B cell (primary cell): Measurements from ENCODE around the gene GDF2. TPM values are rescaled to one million over a fixed set of nuclear protein-coding genes. Genes with fewer than 3 reads are reported as not detected.

ENCODE experiments used
- ATAC-seq: fragments of 200-7000 bp; cut with Tn5 transposase; one replicate; pipeline ENCODE4 v1.10.0; 2021; ENCODE audit warnings: low read depth, mild to moderate bottlenecking, moderate number of reproducible peaks, moderate library complexity
- CTCF ChIA-PET: fragments of 350-600 bp; sonication (Branson Sonifier 250); formaldehyde crosslinking; loops from one replicate; lab custom pipeline; 2021; ENCODE audit warnings: antibody characterized with exemption, inconsistent platforms; lab: Charles Lee
- POLR2A ChIA-PET: fragments of 350-600 bp; sonication (Branson Sonifier 250); formaldehyde crosslinking; loops from one replicate; lab custom pipeline; 2021; ENCODE audit warnings: antibody characterized with exemption; lab: Charles Lee
- DNase-seq: peaks from one replicate; pipeline ENCODE4 v3.0.0; 2013
- H2AFZ ChIP-seq: 2 replicates; pipeline ENCODE4 v1.6.1; 2012; ENCODE audit warnings: mild to moderate bottlenecking, low read depth, low read length; ENCODE audit not compliant: insufficient read depth, poor library complexity, severe bottlenecking
- H3K27ac ChIP-seq, 2 donors: 1 replicate in 1 of 2; 2 replicates in 1 of 2; pipeline ENCODE4 v1.5.1; 2012 to 2013; ENCODE audit warnings: low read length in 2 of 2, mild to moderate bottlenecking in 2 of 2, moderate library complexity in 1 of 2
- H3K27me3 ChIP-seq, 4 experiments: fragments of 200-600 bp in 1 of 4; sonication (generic) in 1 of 4; replicated peaks in 1 of 4; 1 replicate in 2 of 4; 2 replicates in 2 of 4; pipeline versions ENCODE4 v1.6.1 to v1.7.0; 2013 to 2016; ENCODE audit warnings: low read length in 3 of 4, mild to moderate bottlenecking in 2 of 4, mixed read lengths in 1 of 4, moderate library complexity in 1 of 4; ENCODE audit not compliant: insufficient read depth in 4 of 4, control insufficient read depth in 3 of 4; ENCODE audit errors: control extremely low read depth in 1 of 4
- H3K36me3 ChIP-seq, 2 experiments: replicated peaks in 1 of 2; 1 replicate in 1 of 2; 2 replicates in 1 of 2; pipeline versions ENCODE4 v1.6.1 to v1.7.1; 2013; ENCODE audit warnings: low read length in 1 of 2; ENCODE audit not compliant: insufficient read depth in 2 of 2, control insufficient read depth in 1 of 2; ENCODE audit errors: control extremely low read depth in 1 of 2, extremely low read depth in 1 of 2
- H3K4me1 ChIP-seq, 2 donors: fragments of 200-600 bp in 1 of 2; sonication (generic) in 1 of 2; 1 replicate in 1 of 2; 2 replicates in 1 of 2; pipeline versions ENCODE4 v1.5.1 to v1.6.1; 2013 to 2017; ENCODE audit warnings: low read length in 2 of 2; ENCODE audit not compliant: control insufficient read depth in 2 of 2, insufficient read depth in 2 of 2
- H3K4me2 ChIP-seq: replicated peaks from 2 replicates; pipeline ENCODE3; 2012; ENCODE audit warnings: mild to moderate bottlenecking, low read depth, low read length; ENCODE audit not compliant: poor library complexity, severe bottlenecking
- H3K4me3 ChIP-seq, 5 experiments: fragments of 200-600 bp in 1 of 5; sonication (generic) in 1 of 5; 1 replicate in 3 of 5; 2 replicates in 2 of 5; pipeline versions ENCODE4 v1.5.1 to v1.7.0; 2011 to 2016; ENCODE audit warnings: low read length in 4 of 5, mild to moderate bottlenecking in 4 of 5, low read depth in 2 of 5, control low read depth in 1 of 5, moderate library complexity in 1 of 5; ENCODE audit not compliant: insufficient read depth in 1 of 5; ENCODE audit errors: control extremely low read depth in 1 of 5, extremely low read depth in 1 of 5
- H3K79me2 ChIP-seq: fragments of 200-600 bp; sonication (generic); one replicate; pipeline ENCODE4 v1.6.0; 2016; ENCODE audit warnings: low read length; ENCODE audit not compliant: control insufficient read depth, insufficient read depth
- H3K9ac ChIP-seq: fragments of 200-600 bp; sonication (generic); 2 replicates; pipeline ENCODE4 v1.6.1; 2017; ENCODE audit warnings: mild to moderate bottlenecking, low read length, moderate library complexity
- H3K9me3 ChIP-seq, 3 donors: one replicate each; pipeline versions ENCODE4 v1.6.1 to v1.7.1; 2013; ENCODE audit warnings: low read length in 2 of 3; ENCODE audit not compliant: control insufficient read depth in 2 of 3, insufficient read depth in 1 of 3; ENCODE audit errors: control extremely low read depth in 1 of 3
- H4K20me1 ChIP-seq: 2 replicates; pipeline ENCODE4 v1.6.0; 2012; ENCODE audit warnings: mild to moderate bottlenecking, low read length; ENCODE audit not compliant: insufficient read depth, control insufficient read depth, poor library complexity, severe bottlenecking
- H3K27ac Mint-ChIP-seq: one replicate; pipeline ENCODE4 v1.8.0; 2021; ENCODE audit warnings: mixed read lengths
- H3K27me3 Mint-ChIP-seq: one replicate; pipeline ENCODE4 v1.8.0; 2021; ENCODE audit warnings: mixed read lengths
- H3K4me1 Mint-ChIP-seq: one replicate; pipeline ENCODE4 v1.8.0; 2021; ENCODE audit warnings: mixed read lengths
- H3K4me3 Mint-ChIP-seq: one replicate; pipeline ENCODE4 v1.8.0; 2021; ENCODE audit warnings: mixed read lengths
- H3K9me3 Mint-ChIP-seq: one replicate; pipeline ENCODE4 v1.8.0; 2022; ENCODE audit warnings: mixed read lengths; ENCODE audit not compliant: insufficient read depth
- EZH2 ChIP-seq: IDR thresholded peaks from 2 replicates; pipeline ENCODE4 v1.6.1; 2012; ENCODE audit warnings: borderline replicate concordance, low read depth, mild to moderate bottlenecking, moderate library complexity, low read length; ENCODE audit not compliant: insufficient read depth, poor library complexity, severe bottlenecking
- WGBS: methylation state at CpG from one replicate; pipeline ENCODE4 v1.1.5; 2013; ENCODE audit warnings: missing lambda C conversion rate; ENCODE audit not compliant: insufficient coverage; 5-methylcytosine and 5-hydroxymethylcytosine counted together
- intact Hi-C: fragments of 100-400 bp; cut with micrococcal nuclease; formaldehyde crosslinking; loops from one replicate; pipeline ENCODE4 v1.10.0; 2022
- polyA plus RNA-seq: library from polyadenylated mRNA; depleted of rRNA; stranded (reverse); fragments of >200 nt; gene quantifications from 2 replicates; pipeline ENCODE4 v1.2.3, GENCODE V29; 2012
- total RNA-seq, 2 donors: library from RNA; stranded (reverse); fragments of 120-200 nt in 1 of 2; gene quantifications; 1 replicate in 1 of 2; 2 replicates in 1 of 2; pipeline versions ENCODE4 v1.2.3 to v1.2.4, GENCODE V29; 2013 to 2022
- TF ChIP-seq, protein P1 (sequence below): fragments of 200-600 bp; IDR thresholded peaks from one replicate; pipeline ENCODE4 v1.8.0; 2022; ENCODE audit warnings: antibody characterized with exemption, mild to moderate bottlenecking

The GDF2 gene
- total and polyA plus RNA-seq, 2 donors (not counting 1 experiment from before 2014, with no cell fraction given) = not detected

DNA sequence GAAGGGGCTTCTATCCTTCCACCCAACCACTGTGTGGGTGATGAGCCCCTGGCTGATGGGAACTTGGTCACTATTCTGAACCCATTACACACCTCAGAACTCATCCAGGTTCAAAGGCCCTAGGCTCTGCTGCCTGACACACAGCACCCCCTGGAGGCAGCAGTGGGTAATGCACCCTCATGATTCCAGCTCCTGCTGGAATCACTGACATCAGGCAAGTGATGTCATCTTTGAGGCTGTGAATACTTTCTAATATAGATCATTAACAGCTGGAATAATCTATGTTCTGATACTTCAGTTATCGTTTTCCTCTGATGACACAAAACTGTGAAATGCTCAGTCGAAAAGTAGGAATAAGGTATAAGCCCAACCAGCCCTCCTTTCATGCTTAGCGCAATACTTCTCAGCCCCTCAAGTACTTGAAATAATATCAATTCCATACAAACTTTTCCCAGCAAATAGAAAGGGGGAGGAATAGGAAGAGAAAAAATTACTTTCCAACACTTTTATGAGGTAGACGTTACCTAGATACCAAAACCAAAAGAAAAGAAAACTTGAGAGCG, 18.4 kb downstream of the GDF2 start:
- peaks cover 0 to 3% (median 0%) of the 10 kb centered on the region in 4 experiments for H3K27me3 ChIP-seq
- no peaks in the 10 kb centered on the region for H3K9me3 ChIP-seq
- peak; percentile 61 for DNase-seq
- H3K27ac Mint-ChIP-seq = no peak overlapping the region
- H3K36me3 ChIP-seq = no peaks in the 10 kb centered on the region
- no peak for TF ChIP-seq EZH2
- TF ChIP-seq, protein P1, sequence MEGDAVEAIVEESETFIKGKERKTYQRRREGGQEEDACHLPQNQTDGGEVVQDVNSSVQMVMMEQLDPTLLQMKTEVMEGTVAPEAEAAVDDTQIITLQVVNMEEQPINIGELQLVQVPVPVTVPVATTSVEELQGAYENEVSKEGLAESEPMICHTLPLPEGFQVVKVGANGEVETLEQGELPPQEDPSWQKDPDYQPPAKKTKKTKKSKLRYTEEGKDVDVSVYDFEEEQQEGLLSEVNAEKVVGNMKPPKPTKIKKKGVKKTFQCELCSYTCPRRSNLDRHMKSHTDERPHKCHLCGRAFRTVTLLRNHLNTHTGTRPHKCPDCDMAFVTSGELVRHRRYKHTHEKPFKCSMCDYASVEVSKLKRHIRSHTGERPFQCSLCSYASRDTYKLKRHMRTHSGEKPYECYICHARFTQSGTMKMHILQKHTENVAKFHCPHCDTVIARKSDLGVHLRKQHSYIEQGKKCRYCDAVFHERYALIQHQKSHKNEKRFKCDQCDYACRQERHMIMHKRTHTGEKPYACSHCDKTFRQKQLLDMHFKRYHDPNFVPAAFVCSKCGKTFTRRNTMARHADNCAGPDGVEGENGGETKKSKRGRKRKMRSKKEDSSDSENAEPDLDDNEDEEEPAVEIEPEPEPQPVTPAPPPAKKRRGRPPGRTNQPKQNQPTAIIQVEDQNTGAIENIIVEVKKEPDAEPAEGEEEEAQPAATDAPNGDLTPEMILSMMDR = peak; percentile 98
- H3K27me3 Mint-ChIP-seq = peaks cover 41% of the 10 kb centered on the region
- H3K4me3 Mint-ChIP-seq = no peak overlapping the region
- H3K4me3 ChIP-seq = no peak overlapping the region
- H3K79me2 ChIP-seq = no peaks in the 10 kb centered on the region
- no peaks in the 10 kb centered on the region for H4K20me1 ChIP-seq
- H3K9ac ChIP-seq = no peak overlapping the region
- H3K4me1 Mint-ChIP-seq = peaks cover 7% of the 10 kb centered on the region
- H3K4me2 ChIP-seq = no peak overlapping the region
- ATAC-seq = peak; percentile 45
- no peak overlapping the region for H3K27ac ChIP-seq
- H2AFZ ChIP-seq = no peak overlapping the region
- no peaks in the 10 kb centered on the region for H3K9me3 Mint-ChIP-seq
- peaks cover 5 to 6% of the 10 kb centered on the region in 2 donors for H3K4me1 ChIP-seq
- ChIA-PET POLR2A (no interaction called here), CTCF (interaction anchor here (0.6 to 1.9 kb wide), 7 partner anchors 10 to 1114 kb away, joined by 3 to 16 read pairs (median 4); no protein-coding TSS in a partner anchor)
- intact Hi-C loops = no loop called here
- WGBS = no CpG with 5 or more reads among the region's 5 CpGs

DNA sequence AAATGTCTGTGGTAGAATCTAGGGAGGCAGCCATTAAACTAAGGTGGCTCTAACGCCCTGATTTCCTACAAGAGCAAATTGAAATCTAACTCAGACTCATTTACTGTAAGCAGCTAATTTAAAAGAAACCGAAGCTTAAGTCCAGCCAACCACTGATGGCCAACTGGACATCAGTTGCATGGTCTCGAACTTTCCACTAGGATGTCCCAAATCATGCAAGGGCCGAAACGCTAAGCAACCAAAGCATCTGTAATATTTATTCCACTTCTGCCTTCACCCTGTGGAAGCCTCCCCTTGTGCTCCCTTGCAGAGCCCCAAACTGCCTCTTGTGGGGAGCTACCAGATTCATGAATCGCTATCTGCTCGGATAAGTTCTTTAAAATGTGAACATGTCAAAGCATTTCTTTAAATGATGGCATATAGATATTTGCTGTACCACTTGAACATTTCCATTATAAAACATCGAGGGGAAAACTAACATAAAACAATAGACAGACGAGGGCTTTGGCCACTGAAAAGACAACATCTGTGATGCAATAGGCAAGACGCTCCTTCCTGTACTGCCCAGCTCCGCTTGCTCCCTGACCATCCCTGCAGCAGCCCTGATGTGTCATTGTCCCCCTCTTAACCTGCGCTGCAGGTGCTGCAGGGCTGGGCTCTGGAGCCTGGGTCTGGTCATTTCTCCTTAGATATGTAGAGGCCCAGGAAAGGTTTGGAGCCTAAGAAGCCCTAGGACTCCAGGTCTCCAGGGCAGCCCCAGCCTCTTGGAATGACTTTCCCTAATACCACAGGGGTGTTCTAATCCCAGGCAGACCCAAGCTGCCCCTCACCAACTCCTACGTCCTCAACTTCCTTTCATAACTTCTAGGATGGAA, 23.0 kb downstream of the GDF2 start:
- Histone ChIP-seq H3K9ac (no peak overlapping the region), H3K4me1 (peaks cover 2 to 3% of the 10 kb centered on the region in 2 donors), H3K27me3 (peaks cover 0 to 2% (median 0%) of the 10 kb centered on the region in 4 experiments), H3K4me2 (no peak overlapping the region), H3K4me3 (no peak overlapping the region), H2AFZ (no peak overlapping the region), H3K9me3 (no peaks in the 10 kb centered on the region), H3K36me3 (no peaks in the 10 kb centered on the region), H3K79me2 (no peaks in the 10 kb centered on the region), H4K20me1 (no peaks in the 10 kb centered on the region), H3K27ac (no peak overlapping the region)
- H3K27me3 Mint-ChIP-seq = peaks cover 13% of the 10 kb centered on the region
- no peak overlapping the region for H3K4me3 Mint-ChIP-seq
- ATAC-seq (no peak), DNase-seq (no peak)
- CTCF ChIA-PET = no interaction called here
- peaks cover 4% of the 10 kb centered on the region for H3K4me1 Mint-ChIP-seq
- POLR2A ChIA-PET = no interaction called here
- no peak overlapping the region for H3K27ac Mint-ChIP-seq
- intact Hi-C loops = no loop called here
- TF ChIP-seq, protein P1 = no peak
- TF ChIP-seq EZH2 = no peak
- 91% methylated on average over 10 of the region's 13 CpGs for WGBS
- no peaks in the 10 kb centered on the region for H3K9me3 Mint-ChIP-seq
